Left ventricle myocardium inferior (tissue), 1 donor: ENCODE measurements around the gene FRMPD1. TPM values are rescaled to one million over a fixed set of nuclear protein-coding genes. Genes with fewer than 3 reads are reported as not detected.

Experiments used
- DNase-seq: peaks from one replicate; pipeline ENCODE4 v3.0.0-alpha.2; 2020
- H3K27ac ChIP-seq: fragments of 200-600 bp; replicated peaks from 2 replicates; pipeline ENCODE4 v1.8.0; 2021
- H3K27me3 ChIP-seq: fragments of 200-600 bp; 2 replicates; pipeline ENCODE4 v1.8.0; 2021; ENCODE audit warnings: low read depth
- H3K36me3 ChIP-seq: fragments of 200-600 bp; 2 replicates; pipeline ENCODE4 v1.8.0; 2021
- H3K4me1 ChIP-seq: fragments of 200-600 bp; 2 replicates; pipeline ENCODE4 v1.8.0; 2021
- H3K4me3 ChIP-seq: fragments of 200-600 bp; 2 replicates; pipeline ENCODE4 v1.8.0; 2021; ENCODE audit warnings: mild to moderate bottlenecking, moderate library complexity
- H3K9me3 ChIP-seq: fragments of 200-600 bp; replicated peaks from 2 replicates; pipeline ENCODE4 v1.8.0; 2021
- intact Hi-C: fragments of 100-400 bp; cut with micrococcal nuclease; formaldehyde crosslinking; loops from one replicate; pipeline ENCODE4 v1.11.0; 2022
- total RNA-seq: library from RNA; stranded (reverse); fragmentation: NEBNext Ultra II Directional; extraction: Animal tissue kit (Norgen Biotek cat#: 25700); gene quantifications from one replicate; pipeline ENCODE4 v1.2.1, GENCODE V29; 2021
- TF ChIP-seq, protein P1 (sequence below): fragments of 200-600 bp; IDR thresholded peaks from 2 replicates; pipeline ENCODE4 v1.8.0; 2021; ENCODE audit warnings: antibody characterized with exemption, mild to moderate bottlenecking, borderline replicate concordance
- donor health status: DM: no; HTN: yes; CAD: no; lungs with severe emphysema.

FRMPD1 gene
- total RNA-seq, 1 donor from 2014 or later = 1.1 TPM

DNA sequence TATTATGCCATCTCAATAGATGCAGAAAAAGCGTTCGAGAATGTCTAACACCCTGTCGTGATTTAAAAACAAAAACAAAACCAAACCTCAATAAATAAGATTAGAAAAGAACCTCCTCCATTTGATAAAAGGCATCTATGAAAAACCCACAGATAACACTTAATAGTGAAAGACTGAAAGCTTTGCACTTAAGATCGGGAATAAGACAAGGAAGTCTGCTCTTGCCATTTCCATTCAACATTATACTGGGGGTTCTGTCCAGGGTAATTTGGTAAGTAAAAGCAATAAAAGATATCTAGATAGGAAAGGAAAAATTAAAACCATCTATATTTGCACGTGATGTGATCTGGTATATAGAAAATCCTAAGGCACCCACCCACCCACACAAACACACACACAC, 141.4 kb downstream of the FRMPD1 start:
- Histone ChIP-seq H3K27me3 (peaks cover 6% of the 10 kb centered on the region), H3K9me3 (no peaks in the 10 kb centered on the region), H3K4me3 (no peak overlapping the region), H3K36me3 (no peaks in the 10 kb centered on the region), H3K27ac (no peak overlapping the region), H3K4me1 (no peaks in the 10 kb centered on the region)
- intact Hi-C loops = no loop called here
- no peak for DNase-seq
- TF ChIP-seq, protein P1, sequence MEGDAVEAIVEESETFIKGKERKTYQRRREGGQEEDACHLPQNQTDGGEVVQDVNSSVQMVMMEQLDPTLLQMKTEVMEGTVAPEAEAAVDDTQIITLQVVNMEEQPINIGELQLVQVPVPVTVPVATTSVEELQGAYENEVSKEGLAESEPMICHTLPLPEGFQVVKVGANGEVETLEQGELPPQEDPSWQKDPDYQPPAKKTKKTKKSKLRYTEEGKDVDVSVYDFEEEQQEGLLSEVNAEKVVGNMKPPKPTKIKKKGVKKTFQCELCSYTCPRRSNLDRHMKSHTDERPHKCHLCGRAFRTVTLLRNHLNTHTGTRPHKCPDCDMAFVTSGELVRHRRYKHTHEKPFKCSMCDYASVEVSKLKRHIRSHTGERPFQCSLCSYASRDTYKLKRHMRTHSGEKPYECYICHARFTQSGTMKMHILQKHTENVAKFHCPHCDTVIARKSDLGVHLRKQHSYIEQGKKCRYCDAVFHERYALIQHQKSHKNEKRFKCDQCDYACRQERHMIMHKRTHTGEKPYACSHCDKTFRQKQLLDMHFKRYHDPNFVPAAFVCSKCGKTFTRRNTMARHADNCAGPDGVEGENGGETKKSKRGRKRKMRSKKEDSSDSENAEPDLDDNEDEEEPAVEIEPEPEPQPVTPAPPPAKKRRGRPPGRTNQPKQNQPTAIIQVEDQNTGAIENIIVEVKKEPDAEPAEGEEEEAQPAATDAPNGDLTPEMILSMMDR = no peak

DNA sequence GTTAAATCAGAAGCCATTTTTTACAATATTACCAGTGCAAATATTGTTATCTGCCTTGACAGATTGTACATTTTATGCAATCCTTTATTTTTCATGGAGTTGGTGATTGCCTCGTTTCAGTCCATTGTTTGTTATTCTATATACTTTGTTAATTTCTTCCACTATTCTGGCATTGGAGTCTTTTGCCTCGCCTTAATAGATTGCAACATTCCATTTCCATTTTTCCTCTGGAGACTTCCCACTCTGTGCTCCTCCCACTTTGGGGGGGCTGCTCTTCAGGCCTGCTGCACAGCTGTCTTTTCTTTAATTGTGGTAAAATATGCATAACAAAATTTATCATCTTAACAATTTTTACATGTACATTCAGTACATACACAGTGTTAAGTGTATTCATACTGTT, 145.5 kb downstream of the FRMPD1 start:
- no peak overlapping the region for H3K27ac ChIP-seq
- intact Hi-C loops = no loop called here
- no peak for DNase-seq
- H3K36me3 ChIP-seq = no peaks in the 10 kb centered on the region
- no peak overlapping the region for H3K4me3 ChIP-seq
- TF ChIP-seq, protein P1 = no peak
- H3K4me1 ChIP-seq = peaks cover 18% of the 10 kb centered on the region
- no peaks in the 10 kb centered on the region for H3K27me3 ChIP-seq
- H3K9me3 ChIP-seq = no peaks in the 10 kb centered on the region

Other genes starting within 250 kb of the FRMPD1 start
- 104 TPM for gene GRHPR, start 228.3 kb upstream of the FRMPD1 start, total RNA-seq
- 4.9 TPM for gene ZBTB5, start 185.5 kb upstream of the FRMPD1 start, total RNA-seq
- gene POLR1E, start 165.0 kb upstream of the FRMPD1 start, total RNA-seq = 15.8 TPM
- 6.7 TPM for gene FBXO10, start 74.6 kb upstream of the FRMPD1 start, total RNA-seq
- gene TOMM5, start 58.4 kb upstream of the FRMPD1 start, total RNA-seq = 56.4 TPM
- gene TRMT10B, start 102.9 kb downstream of the FRMPD1 start, total RNA-seq = 4.5 TPM
- gene EXOSC3, start 134.1 kb downstream of the FRMPD1 start, total RNA-seq = 15.9 TPM
- gene DCAF10, start 149.8 kb downstream of the FRMPD1 start, total RNA-seq = 20.8 TPM